Peyer's patch (tissue), 4 donors: ENCODE measurements around the gene TMEM222.

Experiments used
- POLR2A ChIP-seq, 2 donors: fragments of 450-650 bp; IDR thresholded peaks; one replicate each; pipeline ENCODE4 v1.5.1; 2017; ENCODE audit warnings: antibody characterized with exemption in 2 of 2, mild to moderate bottlenecking in 2 of 2, moderate library complexity in 2 of 2
- TF ChIP-seq, protein P1 (sequence below), 6 experiments: fragments of 450-650 bp in 4 of 6; fragments of 200-600 bp in 2 of 6; sonication (generic) in 1 of 6; IDR thresholded peaks; one replicate each; pipeline ENCODE4 v1.5.1; 2017 to 2019; ENCODE audit warnings: antibody characterized with exemption in 6 of 6, mild to moderate bottlenecking in 3 of 6, moderate library complexity in 1 of 6

DNA sequence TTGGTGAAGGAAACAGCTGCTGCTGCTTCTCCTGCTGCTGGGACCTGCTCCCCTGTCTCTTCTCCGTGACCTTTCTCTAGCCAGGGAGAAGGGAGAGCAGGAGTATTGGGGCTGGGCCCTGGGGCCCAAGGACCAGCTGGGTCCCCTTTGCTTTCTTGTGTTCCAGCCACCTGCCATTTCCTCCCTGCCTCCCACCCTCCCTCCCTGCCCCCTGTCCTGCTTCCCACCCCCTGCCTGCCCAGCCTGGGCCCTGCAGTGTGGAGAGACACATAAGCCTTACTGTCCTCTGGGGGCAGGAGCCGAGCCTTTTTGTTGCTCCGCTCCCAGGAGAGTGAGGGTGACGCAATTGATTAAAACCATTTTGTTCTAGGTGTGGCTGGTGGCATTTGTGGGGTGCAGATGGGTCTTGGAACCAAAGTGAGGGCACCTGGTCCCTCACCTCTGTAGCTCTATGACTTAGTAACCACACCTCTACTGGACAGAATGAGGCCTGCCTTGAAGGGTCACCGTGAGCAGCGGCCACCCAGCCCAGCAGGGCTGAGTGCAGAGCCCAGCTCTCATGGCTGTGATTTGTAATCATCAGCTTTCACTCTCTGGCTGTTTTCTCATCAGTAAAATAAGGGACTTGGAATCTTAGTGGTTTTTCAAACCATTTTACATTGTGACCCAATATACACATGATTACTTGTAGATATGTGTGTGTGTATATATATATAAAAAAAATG lies 13.9 kb upstream of the TMEM222 start:
- no peak for TF ChIP-seq POLR2A (IDR thresholded peaks at IDR 0.05)
- TF ChIP-seq, protein P1, sequence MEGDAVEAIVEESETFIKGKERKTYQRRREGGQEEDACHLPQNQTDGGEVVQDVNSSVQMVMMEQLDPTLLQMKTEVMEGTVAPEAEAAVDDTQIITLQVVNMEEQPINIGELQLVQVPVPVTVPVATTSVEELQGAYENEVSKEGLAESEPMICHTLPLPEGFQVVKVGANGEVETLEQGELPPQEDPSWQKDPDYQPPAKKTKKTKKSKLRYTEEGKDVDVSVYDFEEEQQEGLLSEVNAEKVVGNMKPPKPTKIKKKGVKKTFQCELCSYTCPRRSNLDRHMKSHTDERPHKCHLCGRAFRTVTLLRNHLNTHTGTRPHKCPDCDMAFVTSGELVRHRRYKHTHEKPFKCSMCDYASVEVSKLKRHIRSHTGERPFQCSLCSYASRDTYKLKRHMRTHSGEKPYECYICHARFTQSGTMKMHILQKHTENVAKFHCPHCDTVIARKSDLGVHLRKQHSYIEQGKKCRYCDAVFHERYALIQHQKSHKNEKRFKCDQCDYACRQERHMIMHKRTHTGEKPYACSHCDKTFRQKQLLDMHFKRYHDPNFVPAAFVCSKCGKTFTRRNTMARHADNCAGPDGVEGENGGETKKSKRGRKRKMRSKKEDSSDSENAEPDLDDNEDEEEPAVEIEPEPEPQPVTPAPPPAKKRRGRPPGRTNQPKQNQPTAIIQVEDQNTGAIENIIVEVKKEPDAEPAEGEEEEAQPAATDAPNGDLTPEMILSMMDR (IDR thresholded peaks at IDR 0.05), result no peak
